Erythroblast (primary cell): ENCODE results near the gene PPCDC.
"Not testable (repeated sequence)": the region's sequence is repeated elsewhere in the genome, so short reads cannot be mapped to it uniquely, and the experiment has no call there.

Source experiments
- GATA1 ChIP-seq: IDR thresholded peaks from 2 replicates; pipeline ENCODE4 v1.6.1; 2011; ENCODE audit warnings: low read depth, mild to moderate bottlenecking, control low read depth, low read length, moderate library complexity
- POLR2A ChIP-seq: IDR thresholded peaks from 2 replicates; pipeline ENCODE4 v1.6.1; 2011; ENCODE audit warnings: mild to moderate bottlenecking, low read length

DNA sequence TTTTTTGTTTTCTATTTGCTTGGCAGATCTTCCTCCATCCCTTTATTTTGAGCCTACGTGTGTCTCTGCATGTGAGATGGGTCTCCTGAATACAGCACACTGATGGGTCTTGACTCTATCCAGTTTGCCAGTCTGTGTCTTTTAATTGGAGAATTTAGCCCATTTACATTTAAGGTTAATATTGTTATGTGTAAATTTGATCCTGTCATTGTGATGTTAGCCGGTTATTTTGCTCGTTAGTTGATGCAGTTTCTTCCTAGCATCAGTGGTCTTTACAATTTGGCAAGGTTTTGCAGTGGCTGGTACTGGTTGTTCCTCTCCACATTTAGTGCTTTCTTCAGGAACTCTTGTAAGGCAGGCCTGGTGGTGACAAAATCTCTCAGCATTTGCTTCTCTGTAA lies 62.3 kb downstream of the PPCDC start:
- not testable (repeated sequence) for TF ChIP-seq POLR2A, GATA1
